Erythroblast (primary cell): Measurements from ENCODE around the gene DNER.

Experiments used
- GATA1 ChIP-seq: IDR thresholded peaks from 2 replicates; pipeline ENCODE4 v1.6.1; 2011; ENCODE audit warnings: low read depth, mild to moderate bottlenecking, control low read depth, low read length, moderate library complexity
- POLR2A ChIP-seq: IDR thresholded peaks from 2 replicates; pipeline ENCODE4 v1.6.1; 2011; ENCODE audit warnings: mild to moderate bottlenecking, low read length

DNA sequence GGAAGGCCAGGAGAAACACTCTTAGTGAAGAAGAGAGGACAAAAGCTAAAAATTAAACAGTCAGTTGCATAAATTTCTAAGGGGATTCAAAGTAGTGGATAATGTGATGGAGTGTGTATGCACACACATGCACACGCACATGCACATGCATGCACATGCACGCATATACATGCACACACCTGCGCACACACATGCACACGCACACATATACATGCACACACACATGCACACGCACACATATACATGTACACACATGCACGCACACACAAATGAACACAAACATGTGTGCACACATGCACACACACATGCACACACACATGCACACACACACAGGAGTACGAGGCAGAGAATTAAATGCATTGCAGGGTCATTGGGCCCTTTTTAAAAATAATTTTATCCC is 117.6 kb downstream of the DNER start:
- no peak for TF ChIP-seq POLR2A
- no peak for TF ChIP-seq GATA1
